Nephron (organoid): Measurements from ENCODE around the gene MAGI2.

Source experiments
- H3K27ac Mint-ChIP-seq, 3 experiments: 2 replicates each; pipeline ENCODE4 v1.8.0; 2020; ENCODE audit warnings: mixed read lengths in 3 of 3, mild to moderate bottlenecking in 2 of 3, moderate library complexity in 1 of 3
- H3K27me3 Mint-ChIP-seq: 2 replicates; pipeline ENCODE4 v1.8.0; 2021; ENCODE audit warnings: low read depth, mild to moderate bottlenecking, moderate library complexity, mixed read lengths
- H3K36me3 Mint-ChIP-seq: 2 replicates; pipeline ENCODE4 v1.8.0; 2020; ENCODE audit warnings: low read depth, mixed read lengths
- H3K4me1 Mint-ChIP-seq: 2 replicates; pipeline ENCODE4 v1.8.0; 2020; ENCODE audit warnings: mixed read lengths
- H3K4me3 Mint-ChIP-seq, 3 experiments: 2 replicates each; pipeline ENCODE4 v1.8.0; 2020; ENCODE audit warnings: mild to moderate bottlenecking in 3 of 3, mixed read lengths in 3 of 3, moderate library complexity in 2 of 3
- H3K9me3 Mint-ChIP-seq: 2 replicates; pipeline ENCODE4 v1.8.0; 2020; ENCODE audit warnings: mixed read lengths
- TF ChIP-seq, protein P1 (sequence below), 3 experiments: fragments of 200-600 bp; sonication (generic); IDR thresholded peaks; one replicate each; pipeline ENCODE4 v1.5.0; 2021; ENCODE audit warnings: antibody characterized with exemption in 3 of 3; ENCODE audit not compliant: unreplicated experiment in 3 of 3

Gene MAGI2

DNA sequence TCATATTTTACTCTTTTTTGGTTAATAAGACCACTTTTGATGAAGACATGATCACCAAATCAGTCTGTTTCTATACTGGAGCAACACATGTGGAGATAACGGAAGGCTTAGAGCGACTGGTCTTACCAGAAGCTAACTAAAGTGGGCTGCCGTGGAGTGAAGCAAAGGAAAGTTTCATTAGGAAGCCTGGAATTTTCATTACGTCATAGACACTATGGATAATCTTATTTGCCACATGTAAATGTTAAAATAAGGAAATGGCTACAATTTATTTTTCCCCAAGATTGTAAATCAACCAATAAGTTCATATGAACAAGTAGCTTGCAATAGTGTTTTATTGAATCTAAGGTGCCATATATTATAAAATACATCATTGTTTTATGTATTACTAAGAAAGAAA lies 1469.5 kb downstream of the MAGI2 start:
- TF ChIP-seq, protein P1, sequence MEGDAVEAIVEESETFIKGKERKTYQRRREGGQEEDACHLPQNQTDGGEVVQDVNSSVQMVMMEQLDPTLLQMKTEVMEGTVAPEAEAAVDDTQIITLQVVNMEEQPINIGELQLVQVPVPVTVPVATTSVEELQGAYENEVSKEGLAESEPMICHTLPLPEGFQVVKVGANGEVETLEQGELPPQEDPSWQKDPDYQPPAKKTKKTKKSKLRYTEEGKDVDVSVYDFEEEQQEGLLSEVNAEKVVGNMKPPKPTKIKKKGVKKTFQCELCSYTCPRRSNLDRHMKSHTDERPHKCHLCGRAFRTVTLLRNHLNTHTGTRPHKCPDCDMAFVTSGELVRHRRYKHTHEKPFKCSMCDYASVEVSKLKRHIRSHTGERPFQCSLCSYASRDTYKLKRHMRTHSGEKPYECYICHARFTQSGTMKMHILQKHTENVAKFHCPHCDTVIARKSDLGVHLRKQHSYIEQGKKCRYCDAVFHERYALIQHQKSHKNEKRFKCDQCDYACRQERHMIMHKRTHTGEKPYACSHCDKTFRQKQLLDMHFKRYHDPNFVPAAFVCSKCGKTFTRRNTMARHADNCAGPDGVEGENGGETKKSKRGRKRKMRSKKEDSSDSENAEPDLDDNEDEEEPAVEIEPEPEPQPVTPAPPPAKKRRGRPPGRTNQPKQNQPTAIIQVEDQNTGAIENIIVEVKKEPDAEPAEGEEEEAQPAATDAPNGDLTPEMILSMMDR (IDR thresholded peaks at IDR 0.05; ENCODE audit: unreplicated experiment in 3 of 3) = no peak

DNA sequence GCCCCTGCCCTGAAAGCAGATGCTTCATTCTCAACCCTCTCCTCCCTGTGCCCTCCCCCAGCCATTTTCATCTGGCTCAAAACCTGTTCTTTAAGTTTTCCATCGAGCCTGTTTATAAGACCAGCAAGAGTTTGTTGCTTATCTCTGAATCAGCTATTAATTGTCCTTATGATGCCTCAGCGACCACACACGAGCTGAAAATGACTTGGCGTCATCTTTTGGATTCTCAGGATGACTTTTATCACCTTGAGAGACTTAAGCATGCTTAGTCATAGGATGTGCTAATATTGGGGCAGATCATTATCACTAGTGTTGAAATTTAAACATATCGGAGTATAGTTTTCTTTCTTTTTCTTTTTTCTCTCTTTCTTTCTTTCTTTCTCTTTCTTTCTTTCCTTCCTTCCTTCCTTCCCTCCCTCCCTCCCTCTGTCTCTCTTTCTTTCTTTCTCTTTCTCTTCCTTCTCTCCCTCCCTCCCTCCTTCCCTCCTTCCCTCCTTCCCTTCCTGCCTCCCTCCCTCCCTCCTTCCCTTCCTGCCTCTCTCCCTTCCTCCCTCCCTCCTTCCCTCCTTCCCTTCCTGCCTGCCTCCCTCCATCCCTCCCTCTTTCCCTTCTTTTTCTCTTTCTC lies 1470.4 kb downstream of the MAGI2 start:
- H3K27ac Mint-ChIP-seq = no peak overlapping the region
- no peaks in the 10 kb centered on the region for H3K27me3 Mint-ChIP-seq
- H3K4me1 Mint-ChIP-seq = peaks cover 6% of the 10 kb centered on the region
- TF ChIP-seq, protein P1 (IDR thresholded peaks at IDR 0.05; ENCODE audit: unreplicated experiment in 3 of 3) = no peak
- H3K36me3 Mint-ChIP-seq = no peaks in the 10 kb centered on the region
- H3K9me3 Mint-ChIP-seq = no peaks in the 10 kb centered on the region
- no peak overlapping the region for H3K4me3 Mint-ChIP-seq

More for the DNA sequence above, 1469.5 kb downstream of the MAGI2 start:
- Mint-ChIP-seq H3K4me3 (no peak overlapping the region), H3K9me3 (peaks cover under 1% of the 10 kb centered on the region), H3K27ac (no peak overlapping the region), H3K4me1 (peaks cover 6% of the 10 kb centered on the region), H3K36me3 (no peaks in the 10 kb centered on the region), H3K27me3 (no peaks in the 10 kb centered on the region)

DNA sequence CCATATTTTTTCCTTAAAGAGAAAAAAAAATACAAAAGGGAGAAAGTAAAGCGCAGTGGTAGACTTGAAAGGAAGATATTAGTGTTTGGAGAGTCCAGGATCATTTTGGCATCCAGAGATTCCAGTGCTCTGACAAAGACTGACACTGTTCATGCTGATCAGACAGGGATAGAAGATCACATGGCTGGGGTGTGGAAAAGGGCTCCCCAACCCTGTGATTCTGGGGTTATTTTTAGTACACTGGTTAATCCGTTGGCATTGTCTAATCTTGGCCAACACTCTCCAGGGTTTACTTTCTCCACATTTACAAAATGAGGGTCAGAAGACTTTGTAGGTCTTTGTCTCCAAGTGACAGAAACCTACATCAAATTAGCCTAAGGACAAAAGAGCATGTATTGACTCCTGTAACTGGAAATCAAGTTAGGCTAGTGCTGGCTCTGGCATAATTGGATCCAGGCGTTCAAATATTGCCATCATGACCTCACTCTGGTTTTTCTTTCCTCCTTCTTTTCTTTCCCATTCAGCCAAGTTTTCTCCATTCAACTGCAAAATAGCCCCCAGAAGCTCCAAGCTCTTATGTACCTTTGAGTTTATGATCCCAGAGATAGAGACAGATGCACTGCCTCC lies 1473.3 kb downstream of the MAGI2 start:
- H3K4me3 Mint-ChIP-seq = no peak overlapping the region
- H3K27me3 Mint-ChIP-seq = no peaks in the 10 kb centered on the region
- TF ChIP-seq, protein P1 (IDR thresholded peaks at IDR 0.05; ENCODE audit: unreplicated experiment in 3 of 3) = no peak
- H3K9me3 Mint-ChIP-seq = no peaks in the 10 kb centered on the region
- no peaks in the 10 kb centered on the region for H3K36me3 Mint-ChIP-seq
- H3K4me1 Mint-ChIP-seq = no peaks in the 10 kb centered on the region
- no peak overlapping the region for H3K27ac Mint-ChIP-seq

- no peak overlapping the region for H3K4me3 Mint-ChIP-seq
- no peaks in the 10 kb centered on the region for H3K36me3 Mint-ChIP-seq
- no peaks in the 10 kb centered on the region for H3K9me3 Mint-ChIP-seq
- no peaks in the 10 kb centered on the region for H3K27me3 Mint-ChIP-seq
- H3K4me1 Mint-ChIP-seq = no peaks in the 10 kb centered on the region
- no peak overlapping the region for H3K27ac Mint-ChIP-seq
- TF ChIP-seq, protein P1 (IDR thresholded peaks at IDR 0.05; ENCODE audit: unreplicated experiment in 3 of 3) = no peak
Observed at GRCh38 chr7:77979219-77979618, 1474.2 kb downstream of the MAGI2 start.

DNA sequence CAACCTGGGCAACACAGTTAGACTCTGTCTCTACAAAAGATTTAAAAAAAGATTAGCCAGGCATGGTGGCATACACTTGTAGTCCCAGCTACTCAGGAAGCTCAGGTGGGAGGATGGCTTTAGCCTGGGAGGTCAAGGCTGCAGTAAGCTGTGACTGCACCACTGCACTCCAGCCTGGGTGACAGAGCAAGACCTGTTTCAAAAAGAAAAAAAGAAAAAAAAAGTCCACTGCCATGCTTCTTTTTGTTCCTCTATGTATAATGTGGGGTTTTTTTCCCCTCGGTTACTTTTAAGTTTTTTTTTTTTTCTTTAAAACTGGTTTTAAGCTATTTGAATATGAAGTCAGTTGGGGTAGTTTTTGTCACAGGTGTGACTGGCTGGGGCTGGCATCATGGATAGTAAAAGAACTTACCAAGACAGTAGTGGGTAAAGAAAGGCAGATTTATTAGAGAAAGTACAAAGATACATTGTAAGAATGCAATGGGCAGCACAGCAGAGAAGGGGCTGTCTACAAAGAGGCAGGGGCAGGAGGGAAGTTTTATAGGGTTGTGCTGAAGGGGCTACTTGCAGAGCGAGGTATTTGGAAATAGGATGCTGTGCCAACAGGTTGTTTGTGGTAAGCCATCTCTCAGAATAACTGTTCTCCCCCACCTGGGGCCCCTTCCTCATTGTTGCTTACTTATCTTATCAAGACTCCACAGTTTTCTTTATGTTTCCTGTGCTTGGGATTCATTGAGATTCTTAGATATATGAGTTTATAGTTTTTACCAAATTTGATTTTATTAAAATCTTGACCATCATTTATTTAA lies 1477.6 kb downstream of the MAGI2 start:
- no peaks in the 10 kb centered on the region for H3K27me3 Mint-ChIP-seq
- no peaks in the 10 kb centered on the region for H3K9me3 Mint-ChIP-seq
- TF ChIP-seq, protein P1 (IDR thresholded peaks at IDR 0.05; ENCODE audit: unreplicated experiment in 3 of 3) = no peak
- H3K4me1 Mint-ChIP-seq = no peaks in the 10 kb centered on the region
- H3K4me3 Mint-ChIP-seq = no peak overlapping the region
- H3K36me3 Mint-ChIP-seq = no peaks in the 10 kb centered on the region
- H3K27ac Mint-ChIP-seq = no peak overlapping the region
